Activated CD8-positive, alpha-beta T cell treated with anti-CD3 and anti-CD28 coated beads for 36 hours (primary cell): ENCODE measurements around the gene PAX6. TPM values are rescaled to one million over a fixed set of nuclear protein-coding genes. Genes with fewer than 3 reads are reported as not detected.

Source experiments
- ATAC-seq: fragments of 200-7000 bp; cut with Tn5 transposase; one replicate; pipeline ENCODE4 v1.10.0; 2021; ENCODE audit warnings: mild to moderate bottlenecking, moderate library complexity
- CTCF ChIA-PET: fragments of 350-600 bp; sonication (Branson Sonifier 250); formaldehyde crosslinking; loops from one replicate; lab custom pipeline; 2021; ENCODE audit warnings: antibody characterized with exemption; lab: Charles Lee
- POLR2A ChIA-PET: fragments of 350-600 bp; sonication (Branson Sonifier 250); formaldehyde crosslinking; loops from one replicate; lab custom pipeline; 2021; ENCODE audit warnings: antibody characterized with exemption; lab: Charles Lee
- DNase-seq: peaks from one replicate; pipeline ENCODE4 v3.0.0-alpha.2; 2020
- H3K27ac Mint-ChIP-seq: one replicate; pipeline ENCODE4 v1.8.0; 2021; ENCODE audit warnings: mild to moderate bottlenecking, mixed read lengths
- H3K27me3 Mint-ChIP-seq: one replicate; pipeline ENCODE4 v1.8.0; 2021; ENCODE audit warnings: mixed read lengths
- H3K36me3 Mint-ChIP-seq: one replicate; pipeline ENCODE4 v1.8.0; 2021; ENCODE audit warnings: low read depth, mixed read lengths
- H3K4me1 Mint-ChIP-seq: one replicate; pipeline ENCODE4 v1.8.0; 2021; ENCODE audit warnings: low read depth, mixed read lengths
- H3K4me3 Mint-ChIP-seq: one replicate; pipeline ENCODE4 v1.8.0; 2021; ENCODE audit warnings: mild to moderate bottlenecking, moderate library complexity, mixed read lengths
- H3K9me3 Mint-ChIP-seq: one replicate; pipeline ENCODE4 v1.8.0; 2021; ENCODE audit warnings: mixed read lengths
- intact Hi-C: fragments of 100-400 bp; cut with micrococcal nuclease; formaldehyde crosslinking; loops from one replicate; pipeline ENCODE4 v1.10.0; 2022
- total RNA-seq, 2 experiments: library from RNA; stranded (reverse); gene quantifications; one replicate each; pipeline ENCODE4 v1.2.3, GENCODE V29; 2021
- TF ChIP-seq, protein P1 (sequence below): fragments of 200-600 bp; IDR thresholded peaks from one replicate; pipeline ENCODE4 v1.8.0; 2022; ENCODE audit warnings: antibody characterized with exemption, mild to moderate bottlenecking

PAX6 gene
- total RNA-seq, 2 experiments from 2014 or later = not detected

DNA sequence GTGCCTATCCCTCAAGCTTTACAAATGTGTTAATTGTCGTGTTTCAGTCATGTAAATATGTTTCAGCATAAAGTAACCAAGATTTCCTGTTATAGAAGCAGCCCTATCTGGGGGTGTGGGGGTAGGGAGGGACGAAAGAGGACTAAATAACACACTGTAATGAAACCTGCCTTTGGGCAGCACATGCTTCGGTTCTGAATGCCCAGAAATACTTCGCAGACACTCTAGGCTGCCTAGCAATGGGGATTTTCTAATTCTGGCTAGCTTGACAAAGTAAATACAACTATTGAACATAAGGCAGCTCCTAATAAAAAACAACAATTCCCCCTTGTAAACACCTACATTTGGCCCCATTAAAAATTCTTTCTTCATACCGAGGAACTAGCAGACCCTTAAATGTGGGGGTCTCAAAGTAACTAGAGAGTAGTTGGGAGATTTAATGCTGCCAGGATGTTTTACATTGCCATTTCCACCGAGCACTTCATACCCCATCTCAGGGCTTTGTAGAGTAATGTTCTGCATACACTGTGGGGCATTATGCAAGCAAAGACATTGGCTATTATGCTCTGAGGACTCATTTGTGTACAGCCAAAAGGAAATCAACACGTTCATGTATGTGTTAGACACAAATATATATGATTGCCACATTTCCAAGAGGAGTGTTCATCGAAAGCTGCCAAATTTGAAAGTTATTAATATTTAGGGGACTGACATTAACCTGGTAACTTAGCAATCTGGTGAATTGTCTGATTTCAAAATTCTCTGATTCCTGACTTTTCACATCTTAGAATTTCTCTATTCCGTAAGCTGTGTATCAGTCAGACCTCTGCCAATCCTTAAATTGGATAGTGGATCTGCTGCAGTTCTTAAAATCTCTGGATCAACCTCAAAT, 42.1 kb downstream of the PAX6 start:
- Mint-ChIP-seq H3K4me3 (no peak overlapping the region), H3K9me3 (no peaks in the 10 kb centered on the region), H3K4me1 (no peaks in the 10 kb centered on the region), H3K27me3 (no peaks in the 10 kb centered on the region), H3K27ac (no peak overlapping the region), H3K36me3 (peaks cover 6% of the 10 kb centered on the region)
- DNase-seq = no peak
- TF ChIP-seq, protein P1, sequence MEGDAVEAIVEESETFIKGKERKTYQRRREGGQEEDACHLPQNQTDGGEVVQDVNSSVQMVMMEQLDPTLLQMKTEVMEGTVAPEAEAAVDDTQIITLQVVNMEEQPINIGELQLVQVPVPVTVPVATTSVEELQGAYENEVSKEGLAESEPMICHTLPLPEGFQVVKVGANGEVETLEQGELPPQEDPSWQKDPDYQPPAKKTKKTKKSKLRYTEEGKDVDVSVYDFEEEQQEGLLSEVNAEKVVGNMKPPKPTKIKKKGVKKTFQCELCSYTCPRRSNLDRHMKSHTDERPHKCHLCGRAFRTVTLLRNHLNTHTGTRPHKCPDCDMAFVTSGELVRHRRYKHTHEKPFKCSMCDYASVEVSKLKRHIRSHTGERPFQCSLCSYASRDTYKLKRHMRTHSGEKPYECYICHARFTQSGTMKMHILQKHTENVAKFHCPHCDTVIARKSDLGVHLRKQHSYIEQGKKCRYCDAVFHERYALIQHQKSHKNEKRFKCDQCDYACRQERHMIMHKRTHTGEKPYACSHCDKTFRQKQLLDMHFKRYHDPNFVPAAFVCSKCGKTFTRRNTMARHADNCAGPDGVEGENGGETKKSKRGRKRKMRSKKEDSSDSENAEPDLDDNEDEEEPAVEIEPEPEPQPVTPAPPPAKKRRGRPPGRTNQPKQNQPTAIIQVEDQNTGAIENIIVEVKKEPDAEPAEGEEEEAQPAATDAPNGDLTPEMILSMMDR = no peak
- ATAC-seq = no peak
- intact Hi-C loops = no loop called here
- ChIA-PET POLR2A (no interaction called here), CTCF (interaction anchor here (1.3 kb wide), 1 partner anchor 9 kb away, joined by 4 read pairs; no protein-coding TSS in a partner anchor)

DNA sequence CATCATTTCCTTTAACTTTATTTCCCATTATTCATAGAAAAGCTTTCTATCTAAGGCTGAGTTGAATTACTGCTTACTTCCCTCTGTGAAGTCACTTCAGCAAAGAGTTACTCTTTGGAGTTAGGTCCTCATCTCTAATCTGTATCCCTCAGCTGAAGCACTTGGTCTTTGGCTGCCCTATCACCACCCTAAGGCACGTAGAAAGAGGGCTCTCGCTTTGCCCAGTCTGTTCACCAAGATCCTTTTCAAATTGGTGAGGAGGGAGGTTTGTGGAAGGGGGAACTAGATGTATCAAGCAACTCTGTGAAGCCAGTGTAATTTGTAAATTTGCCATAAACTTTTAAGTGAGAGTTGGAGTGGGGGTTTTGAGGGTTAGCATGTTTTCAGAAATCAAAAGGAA, 43.4 kb downstream of the PAX6 start:
- Mint-ChIP-seq H3K4me3 (no peak overlapping the region), H3K36me3 (peaks cover 2% of the 10 kb centered on the region), H3K27me3 (no peaks in the 10 kb centered on the region), H3K9me3 (no peaks in the 10 kb centered on the region), H3K27ac (no peak overlapping the region), H3K4me1 (no peaks in the 10 kb centered on the region)
- intact Hi-C loops = no loop called here
- no peak for ATAC-seq
- POLR2A ChIA-PET = interaction anchor here (0.7 kb wide), 1 partner anchor 52 kb away, joined by 3 read pairs; no protein-coding TSS in a partner anchor
- TF ChIP-seq, protein P1 = no peak
- DNase-seq = no peak
- CTCF ChIA-PET = interaction anchor here (1.0 kb wide), 1 partner anchor 285 kb away, joined by 3 read pairs; no protein-coding TSS in a partner anchor

DNA sequence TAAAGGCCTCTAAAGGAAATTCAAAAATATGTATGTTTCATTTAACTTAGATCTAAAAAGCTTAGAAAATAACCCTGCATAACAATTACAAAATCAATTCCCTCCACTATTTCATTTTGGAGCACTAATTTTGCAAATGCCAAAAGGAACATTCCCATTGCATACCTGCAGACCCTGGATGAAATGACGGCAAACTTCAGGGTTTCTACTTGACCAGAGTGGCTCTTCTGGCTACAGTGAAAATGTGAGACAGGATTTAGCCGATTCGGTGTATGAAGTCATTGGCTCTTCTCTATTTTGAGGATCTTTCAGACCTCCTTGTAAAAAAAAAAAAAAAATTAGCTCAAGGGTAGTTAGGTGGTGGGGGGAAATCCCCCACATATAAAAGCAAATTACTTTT, 44.1 kb downstream of the PAX6 start:
- Mint-ChIP-seq H3K4me1 (no peaks in the 10 kb centered on the region), H3K27me3 (no peaks in the 10 kb centered on the region), H3K9me3 (no peaks in the 10 kb centered on the region), H3K4me3 (no peak overlapping the region), H3K36me3 (no peaks in the 10 kb centered on the region), H3K27ac (no peak overlapping the region)
- intact Hi-C loops = no loop called here
- DNase-seq (no peak), ATAC-seq (no peak)
- ChIA-PET POLR2A (no interaction called here), CTCF (no interaction called here)
- TF ChIP-seq, protein P1 = no peak

DNA sequence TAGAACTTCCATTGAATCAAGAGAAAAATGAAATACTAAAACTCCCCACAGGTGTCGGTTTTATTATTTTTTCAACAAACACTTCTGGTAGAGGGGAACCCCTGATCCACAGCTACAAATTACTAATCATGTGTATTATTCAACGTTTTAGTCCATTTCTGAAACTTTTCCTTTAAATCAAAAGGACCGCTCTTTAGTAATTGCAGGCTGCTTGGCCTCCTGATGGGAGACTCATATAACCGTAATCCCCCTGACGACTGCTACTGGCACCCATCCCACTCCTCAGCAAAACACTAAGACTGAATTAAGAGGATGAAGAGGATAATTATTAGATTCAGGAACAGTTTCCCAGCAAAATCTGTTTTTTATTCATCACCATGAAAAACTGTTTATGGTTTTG, 46.4 kb downstream of the PAX6 start:
- Mint-ChIP-seq H3K27ac (no peak overlapping the region), H3K27me3 (no peaks in the 10 kb centered on the region), H3K36me3 (no peaks in the 10 kb centered on the region), H3K9me3 (no peaks in the 10 kb centered on the region), H3K4me3 (no peak overlapping the region), H3K4me1 (no peaks in the 10 kb centered on the region)
- ChIA-PET POLR2A (no interaction called here), CTCF (no interaction called here)
- TF ChIP-seq, protein P1 = no peak
- intact Hi-C loops = no loop called here
- DNase-seq (no peak), ATAC-seq (no peak)

DNA sequence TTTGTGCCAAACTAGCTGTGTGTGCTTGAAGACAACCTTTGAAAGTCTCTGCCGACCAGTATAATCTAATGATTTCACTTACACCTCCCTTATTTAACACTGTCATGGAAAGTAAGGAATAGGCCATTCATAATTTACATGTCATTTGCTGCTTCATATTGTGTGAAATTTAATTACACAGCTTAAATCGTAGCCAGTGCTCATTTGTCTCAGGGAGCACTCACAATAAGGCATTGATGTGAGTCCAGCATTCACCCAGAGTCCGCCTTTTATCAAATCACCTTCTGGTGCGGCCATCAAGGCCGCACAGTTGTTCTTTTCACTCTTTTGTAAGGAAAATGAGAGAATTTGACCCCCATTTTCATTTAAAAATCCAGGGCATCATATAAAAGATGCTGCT, 46.9 kb downstream of the PAX6 start:
- no peaks in the 10 kb centered on the region for H3K9me3 Mint-ChIP-seq
- DNase-seq = no peak
- CTCF ChIA-PET = no interaction called here
- H3K36me3 Mint-ChIP-seq = no peaks in the 10 kb centered on the region
- no peak overlapping the region for H3K27ac Mint-ChIP-seq
- no peak for ATAC-seq
- H3K4me3 Mint-ChIP-seq = no peak overlapping the region
- intact Hi-C loops = no loop called here
- H3K27me3 Mint-ChIP-seq = no peaks in the 10 kb centered on the region
- H3K4me1 Mint-ChIP-seq = no peaks in the 10 kb centered on the region
- POLR2A ChIA-PET = no interaction called here
- TF ChIP-seq, protein P1 = no peak
